ENCODE data around the gene PRDM16. TPM values are rescaled to one million over a fixed set of nuclear protein-coding genes. Genes with fewer than 3 reads are reported as not detected.

The PRDM16 gene
- total and polyA plus RNA-seq, 2 of the 13 experiments (the other 11 are each of a cell fraction or from before 2014, with no cell fraction given) = 0.15 to 0.81 TPM

- TF ChIP-seq ZFX (CRISPR knock-in tag; IDR thresholded peaks at IDR 0.05; ENCODE audit: low read depth) (peak; percentile 43; the same call in 1 of the 2 replicates), TCF7L2 (IDR thresholded peaks at IDR 0.05; ENCODE audit: low read depth, low read length) (no peak), GTF2F1 (IDR thresholded peaks at IDR 0.05; ENCODE audit: low read length) (no peak), MLLT10 (CRISPR knock-in tag; IDR thresholded peaks at IDR 0.05) (no peak), PTBP1 (IDR thresholded peaks at IDR 0.05; ENCODE audit: low read depth, low read length, poor library complexity, severe bottlenecking) (peak; percentile 32), NFKBIZ (CRISPR knock-in tag; IDR thresholded peaks at IDR 0.05) (no peak), ZNF10 (CRISPR knock-in tag; IDR thresholded peaks at IDR 0.05; ENCODE audit: borderline replicate concordance, low read depth) (no peak), SMAD9 (CRISPR knock-in tag; IDR thresholded peaks at IDR 0.05) (no peak)
Observed at GRCh38 chr1:3355089-3355488, 286.1 kb downstream of the PRDM16 start (continued).

DNA sequence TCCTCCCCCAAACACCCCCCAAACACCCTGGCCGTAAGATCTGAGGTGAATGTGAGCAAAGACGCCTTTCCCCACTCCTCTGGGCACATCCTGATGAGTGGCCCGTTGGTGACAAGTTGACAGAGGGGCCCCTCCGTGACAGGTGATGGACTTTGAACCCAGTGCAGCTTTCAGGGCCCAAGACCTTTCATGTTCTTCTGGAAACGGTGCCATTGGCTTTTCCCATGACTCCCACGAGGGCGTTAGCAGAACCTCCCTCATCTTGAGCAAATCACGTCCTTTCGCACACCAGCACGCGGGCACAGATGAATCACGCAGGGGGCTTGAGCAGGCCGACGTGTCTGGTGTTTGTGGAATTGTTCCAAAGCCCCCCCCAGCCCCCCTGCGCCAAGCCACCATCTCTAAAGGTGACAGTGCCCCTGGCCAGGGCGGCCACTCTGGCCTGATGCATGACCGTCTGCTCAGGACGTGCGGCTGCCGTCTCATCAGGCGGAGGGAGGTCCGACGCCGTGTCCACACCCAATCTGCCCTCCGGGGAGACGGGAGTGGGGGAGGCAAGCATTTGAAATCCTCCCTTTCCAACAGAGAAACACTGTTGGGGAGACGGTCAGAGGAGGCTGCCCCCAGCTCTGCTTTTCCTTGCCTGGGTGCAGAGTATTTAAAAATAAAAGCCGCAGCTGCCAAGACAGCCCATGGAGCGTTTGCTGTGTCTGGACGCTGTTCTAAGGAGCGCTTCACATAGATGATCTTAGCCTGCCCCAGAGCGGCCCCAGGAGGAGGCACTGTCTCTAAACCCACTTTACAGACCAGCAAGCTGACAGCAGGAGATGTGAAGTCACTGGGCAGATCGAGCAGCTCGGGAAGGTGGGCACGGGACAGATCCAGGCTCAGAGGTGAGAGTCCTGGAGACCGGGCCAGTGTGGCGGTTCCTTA is 287.2 kb downstream of the PRDM16 start:
- POLR2A ChIA-PET = interaction anchor here (1.1 to 3.1 kb wide), 7 partner anchors 15 to 101 kb away, joined by 3 to 15 read pairs (median 11); no protein-coding TSS in a partner anchor
- DNase-seq (ENCODE audit: low spot score) = peak; percentile 70
- intact Hi-C loops (cut with micrococcal nuclease; ENCODE audit: unreplicated experiment) = no loop called here
- TF ChIP-seq, protein P1, sequence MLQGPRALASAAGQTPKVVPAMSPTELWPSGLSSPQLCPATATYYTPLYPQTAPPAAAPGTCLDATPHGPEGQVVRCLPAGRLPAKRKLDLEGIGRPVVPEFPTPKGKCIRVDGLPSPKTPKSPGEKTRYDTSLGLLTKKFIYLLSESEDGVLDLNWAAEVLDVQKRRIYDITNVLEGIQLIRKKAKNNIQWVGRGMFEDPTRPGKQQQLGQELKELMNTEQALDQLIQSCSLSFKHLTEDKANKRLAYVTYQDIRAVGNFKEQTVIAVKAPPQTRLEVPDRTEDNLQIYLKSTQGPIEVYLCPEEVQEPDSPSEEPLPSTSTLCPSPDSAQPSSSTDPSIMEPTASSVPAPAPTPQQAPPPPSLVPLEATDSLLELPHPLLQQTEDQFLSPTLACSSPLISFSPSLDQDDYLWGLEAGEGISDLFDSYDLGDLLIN (CRISPR knock-in tag; IDR thresholded peaks at IDR 0.05; ENCODE audit: borderline replicate concordance) = no peak
- TF ChIP-seq ZNF749 (CRISPR knock-in tag; IDR thresholded peaks at IDR 0.05; ENCODE audit: borderline replicate concordance) (no peak), U2AF1 (optimal IDR thresholded peaks at IDR 0.05; ENCODE audit: low read depth, low read length) (no peak), SKI (IDR thresholded peaks at IDR 0.05; ENCODE audit: partially characterized antibody) (no peak), ZNF558 (CRISPR knock-in tag; IDR thresholded peaks at IDR 0.05; ENCODE audit: borderline replicate concordance) (no peak), TRIM22 (IDR thresholded peaks at IDR 0.05) (no peak), HCFC1 (IDR thresholded peaks at IDR 0.05; ENCODE audit: low read depth, low read length) (no peak), ZNF782 (CRISPR knock-in tag; IDR thresholded peaks at IDR 0.05; ENCODE audit: borderline replicate concordance) (no peak), CHCHD3 (CRISPR knock-in tag; IDR thresholded peaks at IDR 0.05) (0 out of 2 replicates have a peak, but pooled peaks have one; percentile 47), MATR3 (CRISPR knock-in tag; IDR thresholded peaks at IDR 0.05) (no peak), ZBTB7A (CRISPR knock-in tag; IDR thresholded peaks at IDR 0.05) (peak; percentile 88; the same call in 1 of the 2 replicates), FOXJ3 (CRISPR knock-in tag; IDR thresholded peaks at IDR 0.05; ENCODE audit: borderline replicate concordance) (no peak)

More for the DNA sequence above, 287.2 kb downstream of the PRDM16 start:
- Histone ChIP-seq H3K79me2 (ENCODE audit: insufficient read depth, low read length) (no peaks in the 10 kb centered on the region), H3K4me3 (replicated peaks in 1 of 3; ENCODE audit: insufficient read depth in 1 of 3, low read depth in 2 of 3, low read length in 3 of 3) (peak overlapping the region in 1 of 3 experiments; percentile 44; a peak in 1 of 6 replicates), H2AFZ (ENCODE audit: low read length) (no peak overlapping the region), H3K27ac (ENCODE audit: extremely low read length, insufficient read depth, low read length) (peak overlapping the region; percentile 51), H3K4me2 (ENCODE audit: low read depth, low read length) (peak overlapping the region; percentile 68), H3K36me3 (replicated peaks in 1 of 2; ENCODE audit: control insufficient read depth in 1 of 2, insufficient read depth in 2 of 2, low read length in 2 of 2) (no peaks in the 10 kb centered on the region), H3K9me3 (ENCODE audit: low read length) (no peaks in the 10 kb centered on the region), H3K4me1 (ENCODE audit: insufficient read depth, low read length) (peaks cover 72% of the 10 kb centered on the region), H3K27me3 (ENCODE audit: control insufficient read depth in 1 of 2, insufficient read depth in 2 of 2, low read length in 2 of 2) (peaks cover 0 to 1% of the 10 kb centered on the region in 2 experiments; a peak in 1 of 5 replicates), H4K20me1 (ENCODE audit: insufficient read depth, low read length) (no peaks in the 10 kb centered on the region), H3K9ac (ENCODE audit: insufficient read depth, low read depth, low read length) (peak overlapping the region; percentile 37)
- in situ Hi-C loops (cut with HindIII; ENCODE audit: extremely low pct_ligation_motif_present, low pct_unique_long_range_greater_than_20kb) = no loop called here
- 57% methylated on average over 21 of the region's 37 CpGs for WGBS (ENCODE audit: low lambda C conversion rate)
- CTCF ChIA-PET (ENCODE audit: low intra/inter-chr PET ratio, low total read pairs) = no interaction called here
- FAIRE-seq (peak; percentile 34), ATAC-seq (peak; percentile 9)
- no TSS peak for BruUV-seq (replicated peaks)
